ENCODE data around the gene FAM117A.

DNA sequence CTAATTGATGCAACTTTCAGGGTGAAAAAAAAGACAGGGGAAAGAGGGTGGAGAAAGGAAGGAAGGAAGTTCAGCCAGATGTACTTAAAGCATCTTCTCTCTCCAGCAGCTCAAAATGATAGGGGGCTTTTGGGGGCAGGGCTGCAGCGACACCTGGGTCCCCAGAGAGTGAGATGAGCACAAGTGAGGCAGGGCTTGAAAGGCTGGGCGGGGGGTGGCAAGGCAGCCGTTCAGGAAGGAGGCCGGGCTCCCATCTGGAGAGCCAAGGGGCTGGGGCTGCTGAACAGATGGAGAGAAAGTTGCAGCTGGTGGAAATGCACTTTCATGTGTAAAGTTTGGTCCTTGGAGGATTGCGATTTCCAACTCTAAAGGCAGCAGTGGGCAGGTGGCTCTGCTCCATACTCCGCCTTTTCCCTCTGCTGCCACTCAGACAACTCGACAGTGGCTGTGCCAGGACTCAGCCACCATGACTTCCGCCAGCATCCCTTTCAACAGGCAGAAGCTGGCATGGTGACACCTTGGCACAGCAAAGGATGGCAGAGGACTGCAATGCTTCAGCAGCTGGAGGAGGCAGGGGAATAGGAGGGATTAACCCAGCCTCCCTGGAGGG, 63.9 kb downstream of the FAM117A start:
- TF ChIP-seq, protein P1, sequence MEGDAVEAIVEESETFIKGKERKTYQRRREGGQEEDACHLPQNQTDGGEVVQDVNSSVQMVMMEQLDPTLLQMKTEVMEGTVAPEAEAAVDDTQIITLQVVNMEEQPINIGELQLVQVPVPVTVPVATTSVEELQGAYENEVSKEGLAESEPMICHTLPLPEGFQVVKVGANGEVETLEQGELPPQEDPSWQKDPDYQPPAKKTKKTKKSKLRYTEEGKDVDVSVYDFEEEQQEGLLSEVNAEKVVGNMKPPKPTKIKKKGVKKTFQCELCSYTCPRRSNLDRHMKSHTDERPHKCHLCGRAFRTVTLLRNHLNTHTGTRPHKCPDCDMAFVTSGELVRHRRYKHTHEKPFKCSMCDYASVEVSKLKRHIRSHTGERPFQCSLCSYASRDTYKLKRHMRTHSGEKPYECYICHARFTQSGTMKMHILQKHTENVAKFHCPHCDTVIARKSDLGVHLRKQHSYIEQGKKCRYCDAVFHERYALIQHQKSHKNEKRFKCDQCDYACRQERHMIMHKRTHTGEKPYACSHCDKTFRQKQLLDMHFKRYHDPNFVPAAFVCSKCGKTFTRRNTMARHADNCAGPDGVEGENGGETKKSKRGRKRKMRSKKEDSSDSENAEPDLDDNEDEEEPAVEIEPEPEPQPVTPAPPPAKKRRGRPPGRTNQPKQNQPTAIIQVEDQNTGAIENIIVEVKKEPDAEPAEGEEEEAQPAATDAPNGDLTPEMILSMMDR (tag by site-specific recombination; IDR thresholded peaks at IDR 0.05) = no peak
- no peak for TF ChIP-seq ZNF23 (tag by site-specific recombination; IDR thresholded peaks at IDR 0.05; ENCODE audit: borderline replicate concordance)
- TF ChIP-seq ZNF837 (tag by site-specific recombination; IDR thresholded peaks at IDR 0.05) = no peak
- TF ChIP-seq, protein P2, sequence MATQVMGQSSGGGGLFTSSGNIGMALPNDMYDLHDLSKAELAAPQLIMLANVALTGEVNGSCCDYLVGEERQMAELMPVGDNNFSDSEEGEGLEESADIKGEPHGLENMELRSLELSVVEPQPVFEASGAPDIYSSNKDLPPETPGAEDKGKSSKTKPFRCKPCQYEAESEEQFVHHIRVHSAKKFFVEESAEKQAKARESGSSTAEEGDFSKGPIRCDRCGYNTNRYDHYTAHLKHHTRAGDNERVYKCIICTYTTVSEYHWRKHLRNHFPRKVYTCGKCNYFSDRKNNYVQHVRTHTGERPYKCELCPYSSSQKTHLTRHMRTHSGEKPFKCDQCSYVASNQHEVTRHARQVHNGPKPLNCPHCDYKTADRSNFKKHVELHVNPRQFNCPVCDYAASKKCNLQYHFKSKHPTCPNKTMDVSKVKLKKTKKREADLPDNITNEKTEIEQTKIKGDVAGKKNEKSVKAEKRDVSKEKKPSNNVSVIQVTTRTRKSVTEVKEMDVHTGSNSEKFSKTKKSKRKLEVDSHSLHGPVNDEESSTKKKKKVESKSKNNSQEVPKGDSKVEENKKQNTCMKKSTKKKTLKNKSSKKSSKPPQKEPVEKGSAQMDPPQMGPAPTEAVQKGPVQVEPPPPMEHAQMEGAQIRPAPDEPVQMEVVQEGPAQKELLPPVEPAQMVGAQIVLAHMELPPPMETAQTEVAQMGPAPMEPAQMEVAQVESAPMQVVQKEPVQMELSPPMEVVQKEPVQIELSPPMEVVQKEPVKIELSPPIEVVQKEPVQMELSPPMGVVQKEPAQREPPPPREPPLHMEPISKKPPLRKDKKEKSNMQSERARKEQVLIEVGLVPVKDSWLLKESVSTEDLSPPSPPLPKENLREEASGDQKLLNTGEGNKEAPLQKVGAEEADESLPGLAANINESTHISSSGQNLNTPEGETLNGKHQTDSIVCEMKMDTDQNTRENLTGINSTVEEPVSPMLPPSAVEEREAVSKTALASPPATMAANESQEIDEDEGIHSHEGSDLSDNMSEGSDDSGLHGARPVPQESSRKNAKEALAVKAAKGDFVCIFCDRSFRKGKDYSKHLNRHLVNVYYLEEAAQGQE (tag by site-specific recombination; IDR thresholded peaks at IDR 0.05) = no peak
- TF ChIP-seq ZNF600 (tag by site-specific recombination; IDR thresholded peaks at IDR 0.05) = no peak
- no peak for TF ChIP-seq KLF8 (tag by site-specific recombination; IDR thresholded peaks at IDR 0.05)
- no peak for TF ChIP-seq ZNF558 (tag by site-specific recombination; IDR thresholded peaks at IDR 0.05)
- no peak for TF ChIP-seq ZNF48 (tag by site-specific recombination; IDR thresholded peaks at IDR 0.05)
- TF ChIP-seq, protein P3, sequence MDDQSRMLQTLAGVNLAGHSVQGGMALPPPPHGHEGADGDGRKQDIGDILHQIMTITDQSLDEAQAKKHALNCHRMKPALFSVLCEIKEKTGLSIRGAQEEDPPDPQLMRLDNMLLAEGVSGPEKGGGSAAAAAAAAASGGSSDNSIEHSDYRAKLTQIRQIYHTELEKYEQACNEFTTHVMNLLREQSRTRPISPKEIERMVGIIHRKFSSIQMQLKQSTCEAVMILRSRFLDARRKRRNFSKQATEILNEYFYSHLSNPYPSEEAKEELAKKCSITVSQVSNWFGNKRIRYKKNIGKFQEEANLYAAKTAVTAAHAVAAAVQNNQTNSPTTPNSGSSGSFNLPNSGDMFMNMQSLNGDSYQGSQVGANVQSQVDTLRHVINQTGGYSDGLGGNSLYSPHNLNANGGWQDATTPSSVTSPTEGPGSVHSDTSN (CRISPR knock-in tag; IDR thresholded peaks at IDR 0.05) = no peak
- TF ChIP-seq YY1 (tag by site-specific recombination; IDR thresholded peaks at IDR 0.05) = no peak
- no peak for TF ChIP-seq ZNF623 (tag by site-specific recombination; IDR thresholded peaks at IDR 0.05)
- TF ChIP-seq ZNF747 (tag by site-specific recombination; IDR thresholded peaks at IDR 0.05) = no peak
- TF ChIP-seq EGR2 (tag by site-specific recombination; IDR thresholded peaks at IDR 0.05; ENCODE audit: low read depth) = no peak
